GM19397 (cell line): ENCODE measurements around the gene CKM.
"Not testable (repeated sequence)": the region's sequence is repeated elsewhere in the genome, so short reads cannot be mapped to it uniquely, and the experiment has no call there.

ENCODE experiments used
- ATAC-seq: cut with Tn5 transposase; IDR thresholded peaks from one replicate; pipeline ENCODE4 v1.9.1; 2021; ENCODE audit warnings: mild to moderate bottlenecking, moderate library complexity; ENCODE audit not compliant: unreplicated experiment

Gene CKM

GRCh38 chr19:45349430-45349941 lies 26.8 kb upstream of the CKM start:
- ATAC-seq = no peak

DNA sequence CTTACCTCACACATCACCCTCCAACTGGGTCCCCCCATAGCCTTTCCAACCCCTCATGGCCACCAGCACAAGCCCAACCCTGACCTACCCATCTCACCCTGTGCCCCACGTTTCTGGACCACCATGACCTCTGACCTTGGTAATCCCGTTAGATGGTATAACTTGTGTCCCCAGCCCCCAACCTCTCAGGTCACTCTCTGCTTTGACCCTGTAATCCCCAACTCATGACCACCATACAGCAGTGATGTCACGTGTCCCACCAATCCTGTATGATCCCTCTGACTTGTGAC lies 26.4 kb upstream of the CKM start:
- no peak for ATAC-seq

DNA sequence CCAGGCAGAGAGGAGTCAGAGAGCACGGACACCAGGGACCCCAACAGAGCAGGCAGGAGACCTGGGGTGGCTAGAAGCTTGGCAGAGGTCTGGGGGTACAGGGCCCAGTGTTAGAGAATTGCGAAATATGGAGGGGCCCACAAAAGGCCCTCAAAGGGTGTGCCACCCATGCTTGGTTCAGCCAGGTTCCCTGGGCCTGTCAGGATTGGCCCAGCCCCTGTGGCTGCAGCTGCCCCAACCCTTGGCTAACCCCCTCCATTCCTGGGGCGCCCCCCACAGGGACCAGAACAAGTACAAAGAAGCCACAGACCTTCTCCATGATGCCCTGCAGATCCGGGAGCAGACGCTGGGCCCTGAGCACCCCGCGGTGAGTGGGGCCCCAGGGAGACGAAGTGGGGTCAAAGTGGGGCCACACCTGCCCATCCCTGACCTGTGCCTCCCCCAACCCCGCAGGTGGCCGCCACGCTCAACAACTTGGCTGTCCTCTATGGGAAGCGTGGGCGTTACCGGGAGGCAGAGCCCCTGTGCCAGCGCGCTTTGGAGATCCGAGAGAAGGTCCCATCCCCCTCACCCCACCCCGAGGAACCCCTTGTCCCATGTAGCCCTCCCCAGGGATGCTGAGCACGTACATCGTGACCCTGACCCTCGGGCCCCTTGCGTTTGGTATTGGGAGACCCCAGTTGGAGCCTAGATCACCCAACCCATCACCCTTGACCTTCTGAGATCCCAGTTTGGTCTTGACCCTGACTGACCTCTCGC lies 25.9 kb upstream of the CKM start:
- no peak for ATAC-seq

GRCh38 chr19:45347570-45348366 lies 25.1 kb upstream of the CKM start:
- ATAC-seq = no peak

GRCh38 chr19:45346449-45346848 lies 23.8 kb upstream of the CKM start:
- ATAC-seq = no peak

DNA sequence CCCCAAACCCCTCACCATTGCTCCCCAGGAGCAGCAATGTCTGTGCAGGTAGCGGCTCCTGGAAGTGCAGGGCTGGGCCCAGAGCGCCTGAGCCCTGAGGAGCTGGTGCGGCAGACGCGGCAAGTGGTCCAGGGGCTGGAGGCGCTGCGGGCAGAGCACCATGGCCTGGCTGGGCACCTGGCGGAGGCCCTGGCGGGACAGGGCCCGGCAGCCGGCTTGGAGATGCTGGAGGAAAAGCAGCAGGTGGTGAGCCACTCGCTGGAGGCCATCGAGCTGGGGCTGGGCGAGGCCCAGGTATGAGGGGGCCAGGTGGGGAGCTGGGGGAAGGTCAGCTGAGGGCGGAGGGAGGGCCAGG lies 22.8 kb upstream of the CKM start:
- no peak for ATAC-seq

GRCh38 chr19:45344621-45345505 lies 22.2 kb upstream of the CKM start:
- no peak for ATAC-seq

- ATAC-seq = no peak
Observed at GRCh38 chr19:45342911-45343310, 20.2 kb upstream of the CKM start.

DNA sequence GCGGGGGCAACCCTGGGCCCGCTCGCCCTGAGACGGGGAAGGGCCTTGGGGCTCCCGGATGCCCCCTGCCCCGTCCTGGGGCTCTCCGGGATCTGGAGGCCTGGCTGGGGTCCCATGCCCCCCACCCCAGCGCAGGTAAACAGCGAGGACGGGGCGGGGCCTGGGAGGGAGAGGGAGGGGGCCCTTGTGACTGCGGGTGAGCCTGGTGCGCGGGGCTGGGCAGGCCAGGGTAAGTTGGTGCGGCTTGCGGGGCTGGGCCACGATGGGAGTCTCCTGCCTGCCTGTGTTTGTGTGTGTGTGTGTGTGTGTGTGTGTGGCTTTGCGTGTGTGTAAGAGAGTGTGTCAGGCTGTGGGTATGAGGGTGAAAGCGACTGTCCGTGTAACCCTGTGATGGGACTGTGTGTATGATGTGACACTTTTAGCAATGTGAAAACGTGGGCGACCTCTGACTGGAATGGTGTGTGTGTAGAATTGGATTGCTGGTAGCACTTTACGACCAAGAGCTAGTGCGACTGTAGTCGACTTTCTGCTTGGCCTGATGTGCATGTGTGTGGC lies 18.3 kb upstream of the CKM start:
- no peak for ATAC-seq

DNA sequence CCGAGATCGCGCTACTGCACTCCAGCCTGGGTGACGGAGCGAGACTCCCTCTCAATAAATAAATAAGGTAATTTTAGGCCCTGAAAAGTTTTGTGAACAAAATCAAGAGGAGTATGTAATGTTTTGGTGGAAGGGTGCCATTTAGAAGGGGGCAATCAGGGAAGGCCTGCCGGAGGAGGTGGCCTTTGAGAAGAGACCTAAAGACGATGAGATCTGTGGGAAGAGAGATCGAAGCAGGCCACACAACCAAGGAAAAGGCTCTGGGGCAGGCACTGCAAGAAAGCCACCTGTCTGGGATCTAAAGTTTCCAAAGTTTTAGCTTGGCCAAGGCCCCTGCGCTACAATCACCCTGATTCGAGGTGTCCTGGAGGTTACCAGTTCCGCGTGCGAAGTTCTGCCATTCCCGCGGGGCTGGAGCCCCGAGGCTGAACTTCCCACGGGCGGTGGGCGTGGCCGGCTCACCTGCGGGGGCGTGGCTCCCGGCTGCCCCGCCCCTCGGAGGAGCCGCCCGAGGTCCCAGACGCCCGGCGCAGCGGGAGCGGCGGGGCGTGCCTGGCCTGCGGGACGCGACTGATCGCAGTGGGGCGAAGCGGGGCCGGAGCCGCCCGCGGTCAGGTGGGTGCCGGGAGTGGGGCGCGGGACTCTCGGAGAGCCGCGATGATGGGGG lies 17.7 kb upstream of the CKM start, which contains the start of gene KLC3:
TSS of gene KLC3 (plus strand) at position 519 of the 667 bp plus-strand sequence. CDS start 4,792 bp downstream, outside the sequence.
- ATAC-seq = no peak

- no peak for ATAC-seq
Observed at GRCh38 chr19:45339629-45340028, 17.0 kb upstream of the CKM start.

DNA sequence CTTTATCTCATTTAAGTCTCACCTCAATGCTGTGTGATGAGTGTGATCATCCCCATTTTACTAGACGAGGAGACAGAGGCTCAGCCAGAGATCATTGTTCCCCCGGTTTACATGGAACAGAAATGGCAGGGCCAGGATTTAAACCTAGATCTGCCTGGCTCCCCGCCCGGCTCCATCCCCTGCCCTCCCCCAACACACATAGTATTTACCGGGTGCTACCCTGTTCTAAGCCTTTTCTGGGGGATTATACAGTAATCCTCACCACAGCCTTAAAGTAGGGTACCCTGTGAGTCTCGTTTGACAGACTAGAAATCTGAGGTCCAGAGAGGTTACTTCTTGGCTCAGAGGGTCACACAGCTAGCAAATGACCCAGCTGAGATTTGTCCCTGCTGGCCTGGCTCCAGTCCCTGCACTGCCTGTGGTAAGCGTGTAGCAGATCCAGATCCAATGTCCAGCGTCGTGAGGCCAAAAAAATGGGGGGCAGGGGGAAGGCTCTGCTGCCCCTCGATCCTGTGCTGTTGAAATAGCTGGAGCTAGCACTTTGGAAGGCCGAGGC lies 14.1 kb upstream of the CKM start:
- no peak for ATAC-seq

DNA sequence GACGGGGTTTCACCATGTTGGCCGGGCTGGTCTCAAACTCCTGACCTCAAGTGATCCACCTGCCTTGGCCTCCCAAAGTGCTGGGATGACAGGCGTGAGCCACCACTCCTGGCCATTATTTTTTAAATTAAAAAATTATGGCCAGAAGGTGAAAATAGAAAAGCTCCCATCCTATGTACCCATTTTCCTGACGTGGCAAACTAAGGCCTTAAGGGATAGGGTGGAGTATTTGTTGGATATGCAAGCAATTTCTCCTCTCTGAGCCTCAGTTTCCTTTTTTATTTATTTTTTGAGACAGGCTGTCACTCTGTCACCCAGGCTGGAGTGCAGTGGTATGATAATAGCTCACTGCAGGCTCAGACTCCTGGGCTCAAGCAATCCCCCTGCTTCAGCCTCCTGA lies 12.2 kb upstream of the CKM start:
- ATAC-seq = not testable (repeated sequence)

DNA sequence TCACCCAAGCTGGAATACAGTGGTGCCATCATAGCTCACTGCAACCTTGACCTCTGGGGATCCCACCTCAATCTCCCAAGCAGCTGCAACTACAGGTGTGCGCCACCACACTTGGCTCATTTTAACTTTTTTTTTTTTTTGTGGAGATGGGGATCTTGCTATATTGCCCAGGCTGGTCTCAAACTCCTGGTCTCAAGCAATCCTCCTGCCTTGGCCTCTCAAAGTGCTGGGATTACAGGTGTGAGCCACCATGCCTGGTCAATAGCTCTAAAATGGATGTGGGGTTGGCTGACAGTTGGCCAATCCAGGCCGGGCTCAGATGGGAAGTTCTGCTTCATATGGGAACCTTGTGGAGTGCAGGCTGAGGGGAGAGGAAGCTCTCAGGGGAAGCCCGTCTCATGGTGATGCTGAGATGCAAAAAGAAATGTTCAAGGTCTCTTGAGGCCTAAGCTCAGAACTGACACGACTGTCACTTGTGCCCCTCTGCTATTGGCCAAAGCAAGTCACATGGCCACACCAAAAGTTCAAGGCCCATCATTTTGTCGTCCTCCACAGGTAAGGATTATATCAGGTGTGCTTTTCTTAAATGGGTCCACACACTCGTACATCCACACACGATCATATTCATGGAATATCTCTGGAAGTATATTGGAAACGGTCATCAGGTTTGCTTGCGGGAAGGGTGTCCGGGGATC lies 11.1 kb upstream of the CKM start:
- ATAC-seq = no peak

DNA sequence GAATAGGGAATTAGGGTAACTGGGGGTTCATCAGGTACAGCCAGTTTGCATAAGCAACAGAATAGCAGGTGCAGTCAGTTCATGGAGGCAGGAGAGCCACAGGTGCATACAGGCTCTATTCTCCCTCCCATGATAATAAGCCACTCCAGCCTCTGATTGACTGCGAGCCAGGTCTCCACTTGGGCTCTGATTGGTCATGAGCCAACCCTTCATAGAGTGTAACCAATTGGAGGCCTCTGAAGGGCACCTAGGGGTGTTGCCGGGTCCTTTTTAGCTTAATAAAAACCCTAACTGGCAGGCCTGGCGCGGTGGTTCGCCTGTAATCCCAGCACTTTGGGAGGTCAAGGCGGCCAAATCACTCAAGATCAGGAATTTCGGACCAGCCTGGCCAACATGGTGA lies 8.7 kb upstream of the CKM start:
- no peak for ATAC-seq

- no peak for ATAC-seq
Observed at GRCh38 chr19:45327404-45328143, 4.9 kb upstream of the CKM start.

DNA sequence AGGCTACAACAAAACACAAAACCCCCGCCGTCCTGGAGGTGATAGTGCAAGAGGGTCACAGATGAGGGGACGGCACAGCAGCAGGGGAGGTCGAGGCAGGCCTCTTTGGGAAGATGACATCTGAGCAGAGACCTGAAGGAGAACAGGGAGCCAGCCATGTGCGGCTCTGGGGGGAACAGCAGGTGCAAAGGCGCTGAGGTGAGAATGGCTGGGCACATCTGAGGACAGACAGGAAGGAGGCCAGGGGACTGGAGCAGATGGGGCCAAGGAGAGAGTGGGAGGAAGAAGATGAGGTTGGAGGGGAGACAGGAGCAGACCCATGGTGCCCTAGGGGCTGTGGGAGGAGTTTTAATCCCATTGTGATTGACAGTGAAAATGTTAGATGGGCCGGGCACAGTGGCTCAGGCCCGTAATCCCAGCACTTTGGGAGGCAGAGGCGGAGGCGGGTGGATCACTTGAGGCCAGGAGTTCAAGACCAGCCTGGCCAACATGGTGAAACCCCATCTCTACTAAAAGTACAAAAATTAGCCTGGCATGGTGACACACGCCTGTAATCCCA lies 1.8 kb upstream of the CKM start:
- no peak for ATAC-seq

DNA sequence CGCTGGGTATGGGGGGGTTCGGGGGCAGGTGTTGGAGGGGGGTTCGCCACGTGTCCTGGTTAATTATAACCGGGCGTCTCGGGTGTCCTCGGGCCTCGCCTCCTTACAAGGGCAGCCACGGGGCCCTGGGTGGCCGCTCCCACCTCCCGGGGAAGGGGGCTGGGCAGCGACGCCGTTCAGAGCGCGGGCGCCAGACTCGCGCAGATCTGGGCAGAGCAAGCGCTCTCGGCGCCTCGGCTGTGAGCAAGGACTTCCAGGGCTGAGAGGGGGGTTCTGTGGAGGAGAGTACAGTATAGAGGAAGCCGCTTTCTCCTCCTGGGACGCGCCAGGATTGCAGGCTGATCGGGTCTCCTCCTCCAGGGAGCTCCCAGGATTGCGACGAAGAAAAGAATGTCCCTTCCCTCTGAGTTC lies 1.0 kb upstream of the CKM start:
- ATAC-seq = no peak

GRCh38 chr19:45322311-45322710 lies 364 bp downstream of the CKM start:
- ATAC-seq = no peak
